Prostate gland (tissue), 2 donors: ENCODE results near the gene CDC45. TPM values are rescaled to one million over a fixed set of nuclear protein-coding genes. Genes with fewer than 3 reads are reported as not detected.

Source experiments
- DNase-seq: peaks from one replicate; pipeline ENCODE4 v3.0.0-alpha.2; 2019; ENCODE audit warnings: low spot score
- H3K27ac ChIP-seq, 2 donors: fragments of 200-600 bp; sonication (generic); 2 replicates each; pipeline ENCODE4 v1.5.1; 2017 to 2019
- H3K27me3 ChIP-seq: fragments of 200-600 bp; sonication (generic); replicated peaks from 2 replicates; pipeline ENCODE4 v1.5.1; 2019; ENCODE audit not compliant: insufficient read depth
- H3K36me3 ChIP-seq, 2 donors: fragments of 200-600 bp; sonication (generic); 1 replicate in 1 of 2; 2 replicates in 1 of 2; pipeline versions ENCODE4 v1.5.1 to v1.8.1; 2017 to 2019
- H3K4me1 ChIP-seq: fragments of 200-600 bp; sonication (generic); replicated peaks from 2 replicates; pipeline ENCODE4 v1.5.1; 2019
- H3K4me3 ChIP-seq, 2 donors: fragments of 200-600 bp; sonication (generic); 2 replicates each; pipeline ENCODE4 v1.5.1; 2017 to 2019
- H3K9me3 ChIP-seq: fragments of 200-600 bp; sonication (generic); 2 replicates; pipeline ENCODE4 v1.5.1; 2017
- POLR2A ChIP-seq: fragments of 450-650 bp; IDR thresholded peaks from one replicate; pipeline ENCODE4 v1.6.1; 2016; ENCODE audit warnings: antibody characterized with exemption, mild to moderate bottlenecking
- POLR2AphosphoS5 ChIP-seq: sonication (generic); formaldehyde crosslinking; IDR thresholded peaks from one replicate; pipeline ENCODE4 v1.6.1; 2017; ENCODE audit warnings: antibody characterized with exemption
- WGBS: methylation state at CpG from one replicate; pipeline ENCODE4 v1.1.5; 2018; 5-methylcytosine and 5-hydroxymethylcytosine counted together
- intact Hi-C: fragments of 100-400 bp; cut with DNase I; formaldehyde crosslinking; loops from one replicate; pipeline ENCODE4 v1.14.2; 2022
- total RNA-seq, 2 donors: library from RNA; depleted of rRNA; stranded (reverse); fragments of >200 nt; gene quantifications; one replicate each; pipeline ENCODE4 v1.1.0, GENCODE V29; 2016
- TF ChIP-seq, protein P1 (sequence below), 4 experiments: fragments of 200-600 bp in 2 of 4; fragments of 450-650 bp in 2 of 4; sonication (generic) in 2 of 4; IDR thresholded peaks; 1 replicate in 3 of 4; 2 replicates in 1 of 4; pipeline ENCODE4 v1.5.1; 2016 to 2019; ENCODE audit warnings: antibody characterized with exemption in 4 of 4, mild to moderate bottlenecking in 2 of 4, moderate library complexity in 2 of 4

The CDC45 gene
- total RNA-seq, 2 donors from 2014 or later = 2.0 to 11.5 TPM

DNA sequence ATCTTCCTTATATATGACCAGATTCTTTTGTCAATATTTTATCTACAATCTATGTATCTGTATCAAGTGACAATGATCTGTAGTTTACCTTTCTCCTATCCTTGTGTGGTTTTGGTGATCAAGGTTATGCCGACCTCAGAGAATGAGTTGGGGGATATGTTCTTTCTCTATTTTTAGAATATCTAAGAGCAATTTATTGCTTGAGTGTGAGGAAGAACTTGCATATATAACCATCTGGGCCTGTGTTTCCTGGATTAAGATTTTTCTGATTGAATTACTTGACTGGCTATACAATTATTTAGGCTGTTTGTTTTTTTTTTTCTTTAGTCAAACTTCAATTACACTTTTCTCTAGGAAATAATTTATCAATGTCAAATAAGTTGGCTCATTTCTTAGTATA is 18.2 kb upstream of the CDC45 start:
- H3K4me1 ChIP-seq = no peaks in the 10 kb centered on the region
- 95% methylated on average over 1 of the region's 1 CpG for WGBS
- no peak overlapping the region for H3K27ac ChIP-seq
- TF ChIP-seq, protein P1, sequence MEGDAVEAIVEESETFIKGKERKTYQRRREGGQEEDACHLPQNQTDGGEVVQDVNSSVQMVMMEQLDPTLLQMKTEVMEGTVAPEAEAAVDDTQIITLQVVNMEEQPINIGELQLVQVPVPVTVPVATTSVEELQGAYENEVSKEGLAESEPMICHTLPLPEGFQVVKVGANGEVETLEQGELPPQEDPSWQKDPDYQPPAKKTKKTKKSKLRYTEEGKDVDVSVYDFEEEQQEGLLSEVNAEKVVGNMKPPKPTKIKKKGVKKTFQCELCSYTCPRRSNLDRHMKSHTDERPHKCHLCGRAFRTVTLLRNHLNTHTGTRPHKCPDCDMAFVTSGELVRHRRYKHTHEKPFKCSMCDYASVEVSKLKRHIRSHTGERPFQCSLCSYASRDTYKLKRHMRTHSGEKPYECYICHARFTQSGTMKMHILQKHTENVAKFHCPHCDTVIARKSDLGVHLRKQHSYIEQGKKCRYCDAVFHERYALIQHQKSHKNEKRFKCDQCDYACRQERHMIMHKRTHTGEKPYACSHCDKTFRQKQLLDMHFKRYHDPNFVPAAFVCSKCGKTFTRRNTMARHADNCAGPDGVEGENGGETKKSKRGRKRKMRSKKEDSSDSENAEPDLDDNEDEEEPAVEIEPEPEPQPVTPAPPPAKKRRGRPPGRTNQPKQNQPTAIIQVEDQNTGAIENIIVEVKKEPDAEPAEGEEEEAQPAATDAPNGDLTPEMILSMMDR (IDR thresholded peaks at IDR 0.05) = no peak
- TF ChIP-seq POLR2AphosphoS5 (no peak), POLR2A (no peak)
- DNase-seq = no peak
- peaks cover 13% of the 10 kb centered on the region in 2 donors for H3K36me3 ChIP-seq
- H3K9me3 ChIP-seq = no peaks in the 10 kb centered on the region
- no peak overlapping the region for H3K4me3 ChIP-seq
- intact Hi-C loops = no loop called here
- H3K27me3 ChIP-seq = no peaks in the 10 kb centered on the region

DNA sequence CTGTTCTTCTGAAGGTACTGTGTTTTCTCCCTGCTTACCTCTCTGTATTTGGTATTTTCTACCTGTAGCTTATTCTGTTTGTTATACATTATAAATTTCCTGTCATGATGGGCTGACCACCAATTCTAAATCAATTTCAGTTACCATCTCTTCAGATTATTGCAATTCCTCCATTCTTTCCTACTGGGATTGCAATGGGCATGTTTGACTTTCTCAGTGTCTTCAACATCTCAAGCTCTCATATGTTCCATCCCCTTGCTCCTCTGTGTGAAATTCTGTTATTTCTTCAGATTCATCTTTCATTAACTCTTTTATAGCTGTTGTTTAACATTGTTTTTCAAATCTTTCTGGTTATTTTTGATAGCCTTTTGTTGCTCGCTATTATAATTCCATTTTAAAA is 16.7 kb upstream of the CDC45 start:
- Histone ChIP-seq H3K4me1 (no peaks in the 10 kb centered on the region), H3K9me3 (no peaks in the 10 kb centered on the region), H3K27me3 (no peaks in the 10 kb centered on the region), H3K36me3 (peaks cover 17 to 22% of the 10 kb centered on the region in 2 donors), H3K27ac (no peak overlapping the region), H3K4me3 (no peak overlapping the region)
- TF ChIP-seq POLR2AphosphoS5 (no peak), POLR2A (no peak)
- TF ChIP-seq, protein P1 (IDR thresholded peaks at IDR 0.05) = no peak
- intact Hi-C loops = no loop called here
- 96% methylated on average over 1 of the region's 1 CpG for WGBS
- DNase-seq = no peak

DNA sequence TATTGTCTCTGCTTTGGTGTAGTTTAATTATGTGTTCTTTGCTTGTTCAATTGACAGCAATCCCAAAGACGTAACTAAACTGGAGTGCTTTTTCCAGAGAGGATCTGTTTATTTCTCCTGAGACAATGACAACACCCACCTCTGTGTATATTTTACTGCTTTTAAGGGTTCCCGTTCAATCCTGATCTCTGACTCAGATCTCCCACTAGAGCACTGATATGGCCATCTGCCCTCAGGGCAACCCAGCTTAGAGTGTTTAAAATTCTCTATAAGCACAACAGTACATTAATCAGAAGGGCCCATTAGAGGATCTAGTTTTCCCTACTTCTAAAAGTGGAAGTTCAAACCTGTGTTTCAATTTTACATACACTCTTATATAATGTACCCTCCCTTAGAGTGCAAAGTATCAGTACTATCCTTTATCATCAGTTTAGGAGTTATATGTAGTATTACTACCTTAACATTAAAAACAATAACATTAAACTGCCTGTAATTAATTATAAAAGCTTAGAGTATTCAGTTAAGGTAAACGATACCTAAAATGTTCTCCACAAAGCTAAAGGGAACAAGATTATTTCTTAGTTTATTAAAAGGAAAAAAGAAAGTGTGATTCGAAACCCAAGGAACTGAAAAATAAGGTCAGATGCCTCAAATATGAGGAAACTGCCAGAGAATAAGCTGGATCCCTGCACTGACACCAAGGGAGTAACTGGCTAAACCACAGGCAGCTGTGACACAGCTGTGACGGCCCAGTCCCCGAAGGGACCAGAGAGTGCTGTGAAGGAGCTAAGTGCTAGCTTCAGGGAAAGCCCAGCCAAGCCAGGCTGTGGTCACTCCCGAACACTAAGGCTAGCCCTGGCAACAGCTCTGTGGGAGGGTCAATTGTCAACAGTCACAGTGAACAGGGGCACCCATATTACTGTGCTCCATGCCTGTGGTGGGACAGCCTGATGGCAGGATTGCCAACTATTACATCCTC is 15.9 kb upstream of the CDC45 start:
- intact Hi-C loops = no loop called here
- Histone ChIP-seq H3K9me3 (no peaks in the 10 kb centered on the region), H3K4me3 (no peak overlapping the region), H3K36me3 (peaks cover 19 to 30% of the 10 kb centered on the region in 2 donors), H3K27me3 (no peaks in the 10 kb centered on the region), H3K4me1 (no peaks in the 10 kb centered on the region), H3K27ac (peak overlapping the region in 1 of 2 donors; percentile 21)
- WGBS = 70% methylated on average over 7 of the region's 7 CpGs
- no peak for DNase-seq
- TF ChIP-seq POLR2A (no peak), POLR2AphosphoS5 (no peak)
- TF ChIP-seq, protein P1 (IDR thresholded peaks at IDR 0.05) = no peak

DNA sequence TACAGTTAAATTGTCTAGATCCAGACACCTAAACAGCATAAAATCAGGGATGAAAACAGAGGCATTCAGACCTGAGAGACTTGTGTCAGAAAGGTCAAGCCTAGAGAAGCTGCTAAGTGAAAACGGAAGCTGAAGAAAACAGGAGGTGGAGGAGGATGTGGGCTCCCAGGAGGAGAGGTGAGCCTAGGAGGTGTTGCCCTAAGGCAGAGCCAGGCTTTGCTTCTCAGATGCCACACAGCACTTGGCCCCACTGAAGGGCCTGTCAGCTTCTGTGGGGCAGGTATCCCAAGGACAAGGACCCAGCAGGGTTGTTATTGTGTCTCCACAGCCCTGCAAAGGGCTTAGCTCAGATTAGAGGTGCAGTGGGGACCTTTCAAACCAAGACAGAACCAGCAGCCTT is 15.2 kb upstream of the CDC45 start:
- Histone ChIP-seq H3K36me3 (peaks cover 20 to 33% of the 10 kb centered on the region in 2 donors), H3K27me3 (no peaks in the 10 kb centered on the region), H3K4me3 (no peak overlapping the region), H3K4me1 (no peaks in the 10 kb centered on the region), H3K9me3 (no peaks in the 10 kb centered on the region), H3K27ac (no peak overlapping the region)
- intact Hi-C loops = no loop called here
- no peak for DNase-seq
- TF ChIP-seq, protein P1 (IDR thresholded peaks at IDR 0.05) = no peak
- 84% methylated on average over 1 of the region's 1 CpG for WGBS

DNA sequence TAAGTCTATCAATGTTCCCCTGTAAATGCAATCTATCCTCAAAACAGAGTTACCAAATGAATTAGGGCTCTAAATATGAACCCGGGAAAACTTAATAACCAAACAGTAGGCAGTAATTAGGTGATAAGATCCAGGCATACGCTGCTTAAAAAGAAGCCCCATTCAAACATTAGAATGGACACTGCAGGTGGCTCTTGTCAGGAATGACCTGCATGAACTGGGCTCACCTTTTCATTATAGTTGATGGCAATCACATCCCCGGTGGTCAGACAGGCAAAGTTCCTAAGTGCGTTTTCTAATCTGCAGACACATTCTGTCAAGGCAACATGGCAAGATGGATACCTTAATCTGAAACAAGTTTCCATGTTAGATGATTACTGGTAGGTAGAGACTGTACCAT is 14.7 kb upstream of the CDC45 start:
- Histone ChIP-seq H3K27me3 (no peaks in the 10 kb centered on the region), H3K36me3 (peaks cover 20 to 38% of the 10 kb centered on the region in 2 donors), H3K27ac (no peak overlapping the region), H3K4me3 (no peak overlapping the region), H3K4me1 (no peaks in the 10 kb centered on the region), H3K9me3 (no peaks in the 10 kb centered on the region)
- DNase-seq = no peak
- TF ChIP-seq POLR2A (no peak), POLR2AphosphoS5 (no peak)
- TF ChIP-seq, protein P1 (IDR thresholded peaks at IDR 0.05) = no peak
- intact Hi-C loops = no loop called here
- WGBS = 92% methylated on average over 4 of the region's 4 CpGs
